ENCODE data around the gene NF1. TPM values are rescaled to one million over a fixed set of nuclear protein-coding genes. Genes with fewer than 3 reads are reported as not detected.
"Not testable (repeated sequence)": the region's sequence is repeated elsewhere in the genome, so short reads cannot be mapped to it uniquely, and the experiment has no call there.

NF1 gene
- total RNA-seq, 1 donor from 2014 or later: 69.9 TPM

DNA sequence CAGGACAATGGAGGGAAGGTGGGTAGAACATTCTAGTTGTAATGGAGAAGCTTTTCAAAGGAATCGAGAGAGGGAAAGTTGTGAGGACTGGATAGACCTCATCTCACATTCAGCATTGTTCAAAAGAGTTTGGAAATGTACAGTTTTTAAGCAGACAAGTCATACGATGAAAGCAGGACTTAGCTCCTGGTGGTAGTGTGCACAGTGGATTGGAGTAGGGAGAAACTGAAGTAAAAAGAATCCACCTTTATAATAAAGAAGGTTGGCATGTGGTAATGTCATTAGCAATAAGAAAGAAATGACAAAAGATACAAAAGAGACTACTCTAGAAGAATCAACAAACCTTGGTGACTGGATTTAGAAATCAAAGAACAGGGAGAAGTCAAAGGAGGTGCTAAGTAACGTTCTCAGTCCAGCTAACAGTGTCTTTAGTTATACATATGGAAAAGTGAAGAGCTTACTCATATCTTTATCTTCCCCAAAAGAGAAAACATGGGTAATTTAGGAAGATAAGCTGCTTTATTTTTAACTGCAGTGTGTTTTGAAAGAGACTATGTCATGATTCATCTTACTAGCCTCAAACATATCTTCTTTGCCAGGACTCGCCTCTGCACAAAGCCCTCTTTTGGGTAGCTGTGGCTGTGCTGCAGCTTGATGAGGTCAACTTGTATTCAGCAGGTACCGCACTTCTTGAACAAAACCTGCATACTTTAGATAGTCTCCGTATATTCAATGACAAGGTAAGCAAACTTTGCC, 245.3 kb downstream of the NF1 start:
- H3K4me1 Mint-ChIP-seq (ENCODE audit: unreplicated experiment): no peaks in the 10 kb centered on the region
- H3K9me3 Mint-ChIP-seq: no peaks in the 10 kb centered on the region
- no peak overlapping the region for H3K4me3 Mint-ChIP-seq
- peaks cover 15% of the 10 kb centered on the region for H3K36me3 Mint-ChIP-seq
- no peak for DNase-seq (ENCODE audit: extremely low spot score, unreplicated experiment)
- TF ChIP-seq, protein P1, sequence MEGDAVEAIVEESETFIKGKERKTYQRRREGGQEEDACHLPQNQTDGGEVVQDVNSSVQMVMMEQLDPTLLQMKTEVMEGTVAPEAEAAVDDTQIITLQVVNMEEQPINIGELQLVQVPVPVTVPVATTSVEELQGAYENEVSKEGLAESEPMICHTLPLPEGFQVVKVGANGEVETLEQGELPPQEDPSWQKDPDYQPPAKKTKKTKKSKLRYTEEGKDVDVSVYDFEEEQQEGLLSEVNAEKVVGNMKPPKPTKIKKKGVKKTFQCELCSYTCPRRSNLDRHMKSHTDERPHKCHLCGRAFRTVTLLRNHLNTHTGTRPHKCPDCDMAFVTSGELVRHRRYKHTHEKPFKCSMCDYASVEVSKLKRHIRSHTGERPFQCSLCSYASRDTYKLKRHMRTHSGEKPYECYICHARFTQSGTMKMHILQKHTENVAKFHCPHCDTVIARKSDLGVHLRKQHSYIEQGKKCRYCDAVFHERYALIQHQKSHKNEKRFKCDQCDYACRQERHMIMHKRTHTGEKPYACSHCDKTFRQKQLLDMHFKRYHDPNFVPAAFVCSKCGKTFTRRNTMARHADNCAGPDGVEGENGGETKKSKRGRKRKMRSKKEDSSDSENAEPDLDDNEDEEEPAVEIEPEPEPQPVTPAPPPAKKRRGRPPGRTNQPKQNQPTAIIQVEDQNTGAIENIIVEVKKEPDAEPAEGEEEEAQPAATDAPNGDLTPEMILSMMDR (conservative IDR thresholded peaks at IDR 0.05): no peak
- H3K27ac Mint-ChIP-seq: no peak overlapping the region
- no peaks in the 10 kb centered on the region for H3K27me3 Mint-ChIP-seq

GRCh38 chr17:31345191-31345747, 250.5 kb downstream of the NF1 start:
- not testable (repeated sequence) for H3K4me1 Mint-ChIP-seq (ENCODE audit: unreplicated experiment); H3K9me3 Mint-ChIP-seq; H3K4me3 Mint-ChIP-seq; H3K27me3 Mint-ChIP-seq; H3K27ac Mint-ChIP-seq; DNase-seq (ENCODE audit: extremely low spot score, unreplicated experiment)
- peaks cover 15% of the 10 kb centered on the region for H3K36me3 Mint-ChIP-seq

- Mint-ChIP-seq H3K9me3 (no peaks in the 10 kb centered on the region), H3K27me3 (no peaks in the 10 kb centered on the region), H3K36me3 (peaks cover 11% of the 10 kb centered on the region), H3K4me3 (no peak overlapping the region), H3K4me1 (ENCODE audit: unreplicated experiment) (no peaks in the 10 kb centered on the region), H3K27ac (no peak overlapping the region)
- no peak for DNase-seq (ENCODE audit: extremely low spot score, unreplicated experiment)
- TF ChIP-seq, protein P1 (conservative IDR thresholded peaks at IDR 0.05): no peak
Measured at GRCh38 chr17:31349454-31349853, 254.7 kb downstream of the NF1 start.

GRCh38 chr17:31355935-31356334, 261.2 kb downstream of the NF1 start:
- no peaks in the 10 kb centered on the region for H3K27me3 Mint-ChIP-seq
- no peaks in the 10 kb centered on the region for H3K9me3 Mint-ChIP-seq
- TF ChIP-seq, protein P1 (conservative IDR thresholded peaks at IDR 0.05): no peak
- peaks cover 4% of the 10 kb centered on the region for H3K36me3 Mint-ChIP-seq
- no peak for DNase-seq (ENCODE audit: extremely low spot score, unreplicated experiment)
- no peak overlapping the region for H3K4me3 Mint-ChIP-seq
- H3K27ac Mint-ChIP-seq: no peak overlapping the region
- H3K4me1 Mint-ChIP-seq (ENCODE audit: unreplicated experiment): no peaks in the 10 kb centered on the region

DNA sequence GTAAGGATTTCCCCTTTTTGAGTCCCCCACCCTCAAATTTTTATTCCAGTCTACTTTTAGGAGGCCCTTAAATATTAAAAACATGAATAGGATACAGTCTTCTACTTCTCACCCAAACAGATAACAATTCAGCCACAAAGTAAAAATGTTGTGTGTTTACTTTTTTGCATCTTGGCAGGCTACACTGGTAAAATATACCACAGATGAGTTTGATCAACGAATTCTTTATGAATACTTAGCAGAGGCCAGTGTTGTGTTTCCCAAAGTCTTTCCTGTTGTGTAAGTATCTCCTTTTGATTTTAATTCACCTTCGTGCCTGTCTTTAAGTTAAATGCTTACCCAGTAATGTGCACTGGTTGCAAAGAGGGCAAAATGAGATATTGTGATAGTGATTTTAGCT, 262.3 kb downstream of the NF1 start:
- Mint-ChIP-seq H3K4me1 (ENCODE audit: unreplicated experiment) (no peaks in the 10 kb centered on the region), H3K27me3 (no peaks in the 10 kb centered on the region), H3K36me3 (peaks cover 6% of the 10 kb centered on the region), H3K9me3 (no peaks in the 10 kb centered on the region), H3K27ac (no peak overlapping the region), H3K4me3 (no peak overlapping the region)
- TF ChIP-seq, protein P1 (conservative IDR thresholded peaks at IDR 0.05): no peak
- no peak for DNase-seq (ENCODE audit: extremely low spot score, unreplicated experiment)

GRCh38 chr17:31357839-31358394, 263.1 kb downstream of the NF1 start:
- Mint-ChIP-seq H3K4me1 (ENCODE audit: unreplicated experiment) (no peaks in the 10 kb centered on the region), H3K27me3 (no peaks in the 10 kb centered on the region), H3K36me3 (peaks cover 6% of the 10 kb centered on the region), H3K9me3 (no peaks in the 10 kb centered on the region), H3K27ac (no peak overlapping the region), H3K4me3 (no peak overlapping the region)
- DNase-seq (ENCODE audit: extremely low spot score, unreplicated experiment): no peak
- TF ChIP-seq, protein P1 (conservative IDR thresholded peaks at IDR 0.05): no peak

Measured in type B pancreatic cell (in vitro differentiated cells).